K562 treated with DMSO at 1 percent for 12 hours (cell line): ENCODE results near the gene ZNF718. TPM values are rescaled to one million over a fixed set of nuclear protein-coding genes. Genes with fewer than 3 reads are reported as not detected.

Experiments used
- total RNA-seq: library from RNA; unstranded; fragments of 300-600 nt; gene quantifications from 2 replicates; pipeline ENCODE4 v1.2.3, GENCODE V29; 2022; ENCODE audit not compliant: insufficient read depth

ZNF718 gene
- total RNA-seq: 3.8 and 5.8 TPM in 2 replicates

GRCh38 chr4:124275-125081 is at the start of gene ZNF718:
ZNF718 (plus strand) TSS chr4:124501; CDS start chr4:124671, 170 bp downstream.

Other genes starting within 250 kb of the ZNF718 start
- gene ZNF595, start 71.2 kb upstream of the ZNF718 start, total RNA-seq: 89.5 and 258 TPM in 2 replicates
- gene ZNF732, start 181.0 kb downstream of the ZNF718 start, total RNA-seq: 0.28 TPM in 1 of 2 replicates, not detected in the other
- not detected in 2 replicates for gene ZNF141, start 213.3 kb downstream of the ZNF718 start, total RNA-seq